ENCODE measurements around the gene SLC25A31.

Gene SLC25A31
- 0 to 0.07 (median 0) reads per million in 18 experiments for total RNA-seq

DNA sequence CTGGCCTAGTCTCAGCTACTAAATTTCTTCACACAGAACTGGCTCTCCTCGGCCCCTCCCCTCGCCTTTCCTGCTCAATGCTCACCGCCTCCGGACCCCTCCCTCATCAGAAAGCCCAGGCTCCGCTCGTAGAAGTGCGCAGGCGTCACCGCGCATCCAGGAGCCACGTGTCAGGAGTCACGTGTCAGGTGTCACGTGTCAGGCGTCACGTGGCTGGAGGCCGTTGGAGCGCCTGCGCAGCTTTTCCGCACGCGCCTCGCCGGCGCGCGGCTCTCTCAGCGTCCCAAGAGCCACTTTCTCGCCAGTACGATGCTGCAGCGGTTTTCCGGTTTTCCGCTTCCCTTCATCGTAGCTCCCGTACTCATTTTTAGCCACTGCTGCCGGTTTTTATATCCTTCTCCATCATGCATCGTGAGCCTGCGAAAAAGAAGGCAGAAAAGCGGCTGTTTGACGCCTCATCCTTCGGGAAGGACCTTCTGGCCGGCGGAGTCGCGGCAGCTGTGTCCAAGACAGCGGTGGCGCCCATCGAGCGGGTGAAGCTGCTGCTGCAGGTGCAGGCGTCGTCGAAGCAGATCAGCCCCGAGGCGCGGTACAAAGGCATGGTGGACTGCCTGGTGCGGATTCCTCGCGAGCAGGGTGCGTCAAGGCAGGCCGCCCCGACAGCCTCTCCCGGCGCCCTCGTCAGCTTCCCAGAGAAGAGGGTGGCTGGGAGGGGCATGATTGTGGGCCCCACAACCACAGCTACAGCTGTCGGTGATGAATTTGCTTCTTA lies at the start of gene SLC25A31:
Gene SLC25A31, plus strand, starts transcription at position 259 of the 772 bp plus-strand sequence. Its CDS starts 146 bp downstream, at position 405.
- no peak for DNase-seq

DNA sequence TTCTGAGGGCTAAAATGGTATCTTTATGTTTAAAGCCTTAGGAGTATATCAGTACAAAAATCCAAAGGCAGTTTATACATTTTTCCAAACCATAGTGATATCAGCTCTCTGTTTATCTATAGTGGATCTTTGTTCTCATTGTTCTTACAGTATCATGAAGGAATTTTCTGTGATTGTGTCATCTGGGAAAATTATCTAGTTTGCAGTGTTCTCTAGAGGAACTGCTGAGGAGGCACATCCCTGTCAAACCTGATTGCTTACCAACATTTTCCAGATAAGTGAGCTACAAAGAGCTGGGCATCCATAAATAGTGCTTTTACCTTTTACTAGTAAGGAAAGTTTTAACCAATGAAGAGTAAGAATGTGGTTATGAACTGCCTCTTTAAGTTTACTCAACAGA lies 44.9 kb upstream of the SLC25A31 start:
- no peak for DNase-seq

DNA sequence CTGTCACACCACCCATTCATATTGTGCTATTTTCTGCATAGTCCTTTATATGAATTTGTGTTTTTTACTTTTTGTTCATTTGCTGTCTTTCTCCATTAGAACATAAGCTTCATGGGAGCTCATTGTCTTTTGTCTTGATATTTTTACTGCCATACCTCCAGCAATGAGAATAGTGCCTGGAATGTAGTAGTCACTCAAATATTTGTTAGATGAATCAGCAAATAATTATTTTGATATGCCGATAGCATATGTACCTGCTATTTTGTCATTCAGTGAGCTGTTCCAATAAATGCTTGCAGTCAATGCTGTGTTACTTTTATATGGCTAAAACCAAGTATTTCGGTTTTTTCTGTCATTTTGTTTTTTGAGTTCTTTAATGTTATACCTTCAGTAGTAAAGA lies 43.5 kb upstream of the SLC25A31 start:
- no peak for DNase-seq

DNA sequence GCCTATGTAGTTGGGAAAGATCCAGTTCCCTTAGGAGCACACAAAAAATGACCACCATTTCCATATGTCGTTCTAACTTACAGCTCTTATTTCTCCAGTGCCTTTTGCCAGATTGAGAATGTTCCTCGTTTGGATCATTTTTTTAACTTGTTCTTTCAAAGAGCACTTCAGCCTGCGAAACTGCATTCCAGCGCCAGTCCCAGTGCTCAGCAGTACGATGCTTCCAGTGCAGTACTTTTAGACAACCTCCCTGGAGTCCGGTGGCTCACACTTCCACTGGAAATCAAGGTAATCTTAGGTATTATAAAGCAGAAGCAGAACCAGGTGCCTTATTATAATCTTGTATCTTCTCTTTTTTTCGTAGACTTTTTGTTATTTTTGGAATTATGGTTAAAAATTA lies 42.6 kb upstream of the SLC25A31 start:
- DNase-seq, result no peak

DNA sequence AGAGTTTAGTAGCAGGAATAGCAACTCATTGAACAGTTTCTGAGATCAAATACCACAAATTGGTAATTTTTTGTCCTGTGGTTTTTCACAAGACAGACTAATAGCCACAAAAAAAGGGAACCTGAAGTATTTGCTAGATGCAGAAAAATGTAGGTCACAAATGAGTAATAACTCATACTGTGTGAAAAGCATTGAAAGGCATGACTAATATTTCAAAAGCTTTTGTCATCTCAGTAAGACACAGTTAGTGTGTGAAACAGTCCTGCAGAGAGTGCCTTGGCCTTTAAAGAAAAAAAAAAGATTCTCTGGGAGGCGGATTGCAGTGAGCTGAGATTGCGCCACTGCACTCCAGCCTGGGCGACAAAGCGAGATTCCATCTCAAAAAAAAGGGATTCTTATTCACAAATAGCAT lies 31.4 kb upstream of the SLC25A31 start:
- peak; percentile 81 to 95 for DNase-seq

DNA sequence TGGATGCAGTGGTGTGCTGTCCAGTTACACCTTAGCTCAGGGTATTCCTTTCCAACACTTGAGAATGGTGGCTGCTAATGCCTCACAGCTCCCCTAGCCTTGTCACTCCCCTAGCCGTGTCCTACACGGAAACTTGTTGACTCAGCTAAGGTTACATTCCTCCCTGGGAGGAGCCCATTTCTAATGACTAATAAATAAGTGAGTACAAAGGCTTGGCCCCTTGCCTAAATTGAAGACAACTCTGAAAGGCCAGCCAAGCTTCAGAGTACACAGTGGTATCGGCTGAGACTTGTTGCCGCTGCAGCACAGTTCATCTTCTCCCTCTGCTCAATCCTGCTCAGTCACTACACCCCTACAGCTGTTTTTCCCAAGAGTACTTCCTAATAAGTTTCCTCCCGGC lies 21.2 kb upstream of the SLC25A31 start:
- DNase-seq, result no peak

DNA sequence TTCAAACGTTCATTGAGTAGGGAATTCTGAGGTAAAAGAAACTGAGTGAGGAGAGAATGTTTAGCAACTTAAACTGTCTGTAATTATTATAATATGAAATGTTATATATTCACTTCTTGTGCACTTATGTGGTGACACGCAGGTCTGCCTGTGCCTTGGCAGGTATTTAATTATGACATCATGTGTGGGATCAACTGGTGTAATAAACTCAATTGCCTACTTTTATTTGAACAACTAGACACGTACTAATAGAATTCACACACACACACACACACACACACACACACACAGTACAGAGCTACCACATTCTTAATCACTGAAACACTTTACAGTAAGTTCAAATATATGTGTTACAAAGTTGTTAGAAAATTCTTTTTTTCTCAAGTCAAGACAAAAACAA lies 20.7 kb upstream of the SLC25A31 start:
- no peak for DNase-seq

DNA sequence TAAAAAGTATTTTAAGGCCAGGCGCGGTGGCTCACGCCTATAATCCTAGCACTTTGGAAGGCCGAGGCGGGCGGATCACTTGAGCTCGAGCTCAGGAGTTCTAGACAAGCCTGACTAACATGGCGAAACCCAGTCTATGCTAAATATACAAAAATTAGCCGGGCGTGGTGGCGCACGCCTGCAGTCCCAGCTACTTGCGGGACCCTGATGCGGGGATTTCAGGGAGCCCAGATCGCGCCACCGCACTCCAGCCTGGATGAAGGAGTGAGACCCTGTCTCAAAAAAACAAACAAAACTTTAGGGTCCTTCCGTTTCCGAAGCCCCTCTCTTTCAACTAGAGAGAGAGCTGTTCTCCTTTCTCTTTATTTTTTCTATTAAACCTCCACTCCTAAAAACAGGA lies 1.2 kb downstream of the SLC25A31 start:
- DNase-seq, result no peak

DNA sequence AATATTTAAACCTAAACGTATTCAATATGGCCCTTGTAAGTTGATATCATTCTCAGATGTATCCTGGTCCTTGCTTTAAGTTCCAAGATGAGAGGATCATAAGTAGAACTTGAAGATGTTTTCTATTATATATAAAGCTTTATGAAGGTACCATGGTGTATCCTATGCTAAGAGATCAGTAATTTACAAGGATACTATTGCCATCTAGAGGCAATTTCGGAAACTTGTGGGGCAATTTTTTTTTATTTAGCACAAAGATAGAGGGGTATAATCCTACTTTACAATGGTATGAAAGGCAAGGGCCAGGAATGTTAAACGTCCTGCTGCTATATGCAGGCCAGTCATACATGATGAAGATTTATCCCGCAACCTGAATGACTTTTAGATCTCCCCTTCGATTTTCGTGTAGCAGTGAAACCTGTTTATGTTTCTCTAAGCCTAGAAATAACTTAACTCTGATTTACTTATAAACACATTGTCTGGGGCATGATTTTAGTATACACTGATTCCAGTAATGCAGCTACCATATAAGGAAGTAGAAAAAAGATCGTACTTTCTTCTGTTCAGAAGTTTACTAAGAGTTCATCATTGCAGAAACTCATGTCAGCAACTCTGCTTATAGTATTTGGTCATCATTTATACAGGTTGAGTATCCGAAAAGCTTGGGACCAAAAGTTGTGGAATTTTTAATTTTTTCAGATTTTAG lies 2.6 kb downstream of the SLC25A31 start:
- peak; percentile 39 to 72 for DNase-seq

DNA sequence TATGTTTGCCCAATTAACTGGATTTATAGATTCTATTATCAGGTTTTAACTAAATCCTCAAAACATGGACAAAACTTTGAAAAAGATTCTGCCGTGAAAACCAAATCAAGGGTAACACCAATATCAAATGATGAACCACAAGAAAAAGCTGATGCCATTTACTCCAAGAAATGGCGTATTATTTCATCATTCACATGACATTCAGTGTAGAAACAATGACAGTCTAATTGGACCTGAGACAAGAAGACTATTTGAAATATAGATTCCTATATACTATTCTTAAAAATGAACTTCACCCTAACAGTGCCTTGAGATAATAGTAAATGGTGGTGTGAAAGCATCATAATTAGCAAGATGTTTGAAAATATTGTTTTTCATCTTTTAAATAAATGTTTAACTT lies 4.8 kb downstream of the SLC25A31 start:
- DNase-seq, result no peak

DNA sequence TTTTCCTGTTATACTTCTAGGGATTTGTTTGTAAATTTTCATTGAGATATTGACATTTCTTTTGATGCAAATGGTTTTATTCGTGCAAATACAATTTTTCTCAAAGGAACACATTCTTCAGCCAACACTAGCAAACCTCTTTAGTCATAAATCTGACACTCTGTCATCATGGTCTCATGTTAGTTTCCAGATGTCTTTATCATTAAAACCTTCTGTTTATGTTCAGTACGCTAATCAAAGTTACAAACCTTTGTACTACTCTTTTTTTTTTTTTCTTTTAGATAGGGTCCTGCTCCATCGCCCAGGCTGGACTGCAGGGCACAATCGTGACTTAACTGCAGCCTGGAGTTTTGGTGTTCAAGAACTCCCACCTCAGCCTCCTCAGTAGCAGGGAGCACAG lies 7.1 kb downstream of the SLC25A31 start:
- no peak for DNase-seq

DNA sequence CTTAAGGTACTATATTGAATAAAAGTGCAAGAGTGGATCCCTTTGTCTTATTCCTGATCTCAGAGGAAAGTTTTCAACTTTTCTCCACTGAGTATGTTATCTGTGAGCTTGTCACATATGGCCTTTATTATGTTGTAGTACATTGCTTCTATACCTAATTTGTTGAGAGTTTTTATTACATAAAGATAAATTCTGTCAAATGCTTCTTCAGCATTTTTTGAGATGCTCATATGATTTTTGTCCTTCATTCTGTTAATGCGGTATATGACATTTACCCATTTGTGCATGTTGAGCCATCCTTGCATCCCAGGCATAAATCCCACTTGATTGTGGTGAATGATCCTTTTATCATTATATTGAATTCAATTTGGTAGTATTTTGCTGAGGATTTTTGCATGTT lies 11.0 kb downstream of the SLC25A31 start:
- DNase-seq, result no peak

DNA sequence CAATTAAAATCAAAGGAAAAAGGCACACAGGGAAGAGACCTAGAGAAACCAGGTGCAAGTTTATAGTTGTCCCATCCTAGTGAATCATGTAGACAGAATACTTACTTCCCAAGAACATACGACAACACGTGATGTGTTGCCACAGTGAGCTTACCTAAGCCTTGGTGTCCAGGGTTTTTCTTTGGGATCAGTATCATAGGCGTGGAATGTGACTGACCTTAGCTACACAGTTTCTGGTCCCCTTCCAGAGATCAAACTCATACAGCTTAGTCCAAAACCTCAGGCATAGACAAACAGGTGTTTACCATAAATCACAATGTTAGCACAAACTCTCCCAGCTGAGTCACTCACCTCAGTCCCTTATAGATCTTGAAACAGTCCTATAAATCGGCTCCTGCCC lies 17.7 kb downstream of the SLC25A31 start:
- DNase-seq, result no peak

DNA sequence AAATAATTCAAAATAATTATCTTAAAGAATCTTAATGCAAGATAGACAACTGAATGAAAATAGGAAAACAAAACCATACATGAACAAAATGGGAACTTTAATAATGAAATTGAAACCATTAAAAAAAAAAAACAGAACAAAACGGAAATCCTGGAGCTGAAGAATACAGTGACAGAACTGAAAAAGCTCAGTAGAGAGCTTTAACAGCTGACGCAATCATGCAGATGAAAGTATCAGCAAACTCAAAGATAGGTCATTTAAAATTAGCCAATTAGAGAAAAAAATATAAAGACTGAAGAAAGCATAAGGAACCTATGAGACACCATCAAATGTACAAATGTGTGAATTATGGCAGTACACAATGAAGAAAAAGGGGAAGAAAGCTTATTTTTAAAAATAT lies 18.8 kb downstream of the SLC25A31 start:
- no peak for DNase-seq

DNA sequence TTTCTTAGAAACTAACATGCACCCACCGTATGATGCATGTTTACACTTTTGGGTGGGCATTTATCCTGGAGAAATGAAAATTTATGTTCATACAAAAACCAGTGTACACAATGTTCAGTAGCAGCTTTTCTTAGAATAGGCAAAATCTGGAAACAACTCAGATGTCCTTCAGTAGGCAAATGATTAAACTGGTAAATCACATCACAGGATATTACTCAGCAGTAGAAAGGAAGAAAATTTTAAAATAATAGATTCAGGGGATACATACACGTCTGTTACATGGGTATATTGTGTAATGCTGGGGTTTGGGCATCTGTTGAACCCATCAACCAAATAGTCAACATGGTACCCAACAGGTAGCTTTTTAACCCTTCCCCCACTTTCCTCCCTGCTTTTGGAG lies 26.7 kb downstream of the SLC25A31 start:
- DNase-seq, result no peak

DNA sequence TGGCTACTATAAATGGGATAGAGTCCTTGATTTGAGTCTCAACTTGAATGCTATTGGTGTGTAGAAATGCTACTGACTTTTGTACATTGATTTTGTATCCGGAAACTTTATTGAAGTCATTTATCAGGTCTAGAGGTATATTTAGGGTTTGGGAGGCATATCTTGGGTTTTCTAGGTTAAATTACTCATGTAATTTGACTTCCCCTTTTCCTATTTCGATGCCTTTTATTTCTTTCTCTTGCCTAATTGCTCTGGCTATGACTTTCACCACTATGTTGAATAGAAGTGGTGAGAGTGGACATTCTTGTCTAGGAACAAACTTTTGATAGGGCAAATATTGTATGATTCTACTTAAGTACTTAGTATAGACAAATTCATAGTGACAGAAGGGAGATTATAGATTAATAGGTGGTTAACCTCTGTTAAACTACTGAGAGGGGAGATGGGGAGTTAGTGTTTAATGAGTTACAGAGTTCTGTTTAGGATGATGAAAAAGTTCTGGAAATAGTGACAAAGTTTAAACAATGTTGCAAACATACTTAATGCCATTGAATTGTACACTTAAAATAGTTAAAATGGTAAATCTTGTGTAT lies 29.1 kb downstream of the SLC25A31 start:
- DNase-seq, result no peak

DNA sequence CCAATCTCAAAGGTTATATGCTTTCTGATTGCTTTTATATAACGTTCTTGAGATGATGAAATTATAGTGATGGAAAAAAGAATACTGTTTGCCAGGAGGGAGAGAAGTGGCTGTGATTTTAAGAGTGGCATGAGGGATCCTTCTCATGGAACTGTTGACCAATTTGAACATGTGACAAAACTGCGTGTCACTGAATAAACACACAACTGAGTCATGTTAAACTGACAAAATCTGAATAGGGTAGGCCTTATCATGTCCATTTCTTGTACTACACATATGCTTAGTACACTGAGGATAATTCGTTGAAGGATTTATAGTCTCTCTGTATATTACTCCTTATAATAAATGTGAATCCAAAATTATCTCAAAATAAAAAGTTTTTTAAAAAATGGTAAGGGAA lies 29.7 kb downstream of the SLC25A31 start:
- DNase-seq, result no peak

DNA sequence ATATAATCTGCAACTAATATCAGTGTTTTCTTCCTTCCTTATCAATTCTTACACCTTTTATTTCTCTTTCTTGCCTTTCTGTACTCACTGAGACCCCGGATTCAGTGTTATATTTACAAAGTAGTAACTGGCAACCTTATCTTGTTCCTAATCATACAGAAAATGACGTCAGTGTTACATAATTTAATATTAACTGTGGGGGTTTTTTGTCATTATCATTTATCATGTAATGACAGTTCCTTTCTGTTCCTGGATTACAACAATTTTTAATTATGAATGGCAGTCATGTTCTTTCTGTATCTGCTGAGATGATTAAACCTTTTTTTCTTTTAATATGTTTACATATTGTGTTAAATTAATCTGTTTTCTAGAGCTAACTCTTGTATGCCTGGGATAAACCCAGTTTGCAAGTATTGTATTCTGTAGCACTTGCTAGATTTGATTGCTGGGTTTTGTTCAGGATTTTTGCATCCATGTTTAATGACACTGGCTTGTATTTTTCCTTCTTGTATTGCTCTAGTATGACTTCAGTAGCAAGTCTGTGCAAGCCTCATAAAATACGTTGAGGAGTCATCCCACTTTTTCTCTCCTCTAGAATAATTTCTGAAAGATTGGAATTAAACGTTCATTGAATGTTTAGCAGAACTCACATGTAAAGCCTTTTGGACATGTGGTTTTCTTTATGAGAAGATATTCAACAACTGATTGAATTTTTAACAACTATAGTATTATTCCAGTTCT lies 41.5 kb downstream of the SLC25A31 start:
- no peak for DNase-seq

DNA sequence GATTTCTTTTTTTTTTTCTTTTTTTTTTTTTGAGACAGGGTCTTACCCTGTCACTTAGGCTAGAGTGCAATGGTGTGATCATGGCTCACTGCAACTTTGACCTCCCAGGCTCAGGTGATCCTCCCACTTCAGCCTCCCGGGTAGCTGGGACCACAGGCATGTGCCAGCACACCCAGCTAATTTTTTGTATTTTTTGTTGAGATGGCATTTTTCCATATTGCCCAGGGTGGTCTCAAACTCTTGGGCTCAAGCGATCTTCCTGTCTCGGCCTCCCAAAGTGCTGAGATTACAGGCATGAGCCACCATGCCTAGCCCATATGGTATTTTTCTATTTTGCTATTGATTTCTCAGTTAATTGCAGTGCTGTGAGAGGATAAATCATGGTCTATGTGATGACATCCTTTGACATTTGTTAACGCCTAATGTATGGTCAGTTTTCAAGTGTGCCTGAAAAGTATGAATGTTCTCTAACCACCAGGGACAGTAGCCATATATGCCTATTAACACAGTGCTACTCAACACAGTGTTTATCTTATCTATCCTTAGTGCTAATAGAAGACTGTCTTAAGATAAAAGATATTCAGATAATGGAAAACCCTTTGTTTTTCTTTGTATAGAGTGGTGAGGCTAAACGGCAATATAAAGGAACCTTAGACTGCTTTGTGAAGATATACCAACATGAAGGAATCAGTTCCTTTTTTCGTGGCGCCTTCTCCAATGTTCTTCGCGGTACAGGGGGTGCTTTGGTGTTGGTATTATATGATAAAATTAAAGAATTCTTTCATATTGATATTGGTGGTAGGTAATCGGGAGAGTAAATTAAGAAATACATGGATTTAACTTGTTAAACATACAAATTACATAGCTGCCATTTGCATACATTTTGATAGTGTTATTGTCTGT lies 42.8 kb downstream of the SLC25A31 start:
- DNase-seq, result no peak

DNA sequence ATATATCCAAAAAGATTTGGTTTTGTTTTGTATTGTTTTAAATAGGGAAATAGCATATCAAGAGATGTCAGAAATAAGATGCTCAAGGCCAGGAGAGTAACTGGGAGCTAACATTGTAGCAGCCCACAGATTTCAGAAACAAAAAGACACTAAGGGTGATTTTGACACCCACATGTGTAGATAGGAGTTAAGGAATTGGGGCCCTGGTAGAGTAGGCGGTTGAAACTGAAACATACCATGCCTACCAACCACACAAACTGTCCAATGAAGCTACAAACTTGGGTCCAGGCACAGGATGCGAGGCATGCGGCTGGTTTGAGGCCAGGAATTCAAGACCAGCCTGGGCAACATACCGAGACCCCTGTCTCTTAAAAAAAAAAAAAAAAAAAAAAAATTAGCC lies 45.6 kb downstream of the SLC25A31 start:
- no peak for DNase-seq

DNA sequence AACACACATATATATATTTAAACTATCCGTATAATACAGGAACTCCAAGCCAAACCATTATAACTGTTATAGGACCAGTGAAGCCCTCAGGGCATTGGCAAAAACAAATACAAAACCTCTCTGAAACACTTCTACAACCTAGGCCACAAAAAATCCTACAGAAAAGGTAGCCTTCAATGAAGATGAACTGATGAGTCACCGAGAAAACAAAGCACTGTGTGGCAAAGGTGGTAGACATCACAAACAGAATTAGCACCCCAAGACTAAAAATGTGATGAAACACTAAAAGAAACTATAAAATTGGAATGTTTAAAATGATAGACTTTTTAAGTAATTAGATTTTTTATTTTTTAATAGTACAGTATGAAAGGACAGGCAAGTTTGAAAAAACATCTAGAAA lies 46.4 kb downstream of the SLC25A31 start:
- DNase-seq, result no peak

DNA sequence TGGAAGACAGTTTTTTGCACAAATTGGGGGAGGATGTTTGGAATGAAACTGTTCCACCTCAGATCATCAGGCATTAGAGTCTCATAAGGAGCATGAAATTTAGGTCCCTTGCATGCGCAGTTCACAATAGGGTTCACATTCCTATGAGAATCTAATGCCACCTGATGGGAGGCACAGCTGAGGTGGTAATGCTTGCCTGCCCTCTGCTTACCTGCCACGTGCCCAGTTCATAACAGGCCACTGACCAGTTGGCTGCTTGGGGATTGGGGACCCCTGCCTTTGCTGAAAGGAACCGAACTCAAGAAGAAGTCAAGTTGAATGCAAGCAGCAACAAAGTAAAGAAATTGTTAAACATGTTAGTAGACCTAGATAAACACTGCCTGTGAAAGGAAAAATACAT lies 47.3 kb downstream of the SLC25A31 start:
- no peak for DNase-seq

Data from inflammatory macrophage (primary cell).